Smooth muscle cell (in vitro differentiated cells): ENCODE measurements around the gene C2orf81. TPM values are rescaled to one million over a fixed set of nuclear protein-coding genes. Genes with fewer than 3 reads are reported as not detected.

Experiments used
- DNase-seq: peaks from one replicate; lab custom pipeline; 2025; ENCODE audit not compliant: unreplicated experiment; lab: John Stamatoyannopoulos, UW
- H2AFZ ChIP-seq: fragments of 200-600 bp; sonication (generic); 2 replicates; pipeline ENCODE4 v1.6.0; 2016; ENCODE audit warnings: antibody characterized with exemption, low read depth, mild to moderate bottlenecking
- H3F3A ChIP-seq: fragments of 200-600 bp; sonication (generic); 2 replicates; pipeline ENCODE4 v1.6.0; 2017; ENCODE audit warnings: antibody characterized with exemption, low read depth
- H3K27ac ChIP-seq: fragments of 200-600 bp; sonication (generic); 2 replicates; pipeline ENCODE4 v1.5.1; 2016; ENCODE audit warnings: low read depth, mild to moderate bottlenecking
- H3K27me3 ChIP-seq: fragments of 200-600 bp; sonication (generic); 2 replicates; pipeline ENCODE4 v1.6.1; 2016; ENCODE audit warnings: low read depth, mild to moderate bottlenecking
- H3K36me3 ChIP-seq: fragments of 200-600 bp; sonication (generic); 2 replicates; pipeline ENCODE4 v1.5.1; 2016; ENCODE audit warnings: low read depth
- H3K4me1 ChIP-seq: fragments of 200-600 bp; sonication (generic); 2 replicates; pipeline ENCODE4 v1.5.1; 2016; ENCODE audit warnings: low read depth
- H3K4me2 ChIP-seq: fragments of 200-600 bp; sonication (generic); 2 replicates; pipeline ENCODE4 v1.6.0; 2016; ENCODE audit warnings: mild to moderate bottlenecking
- H3K4me3 ChIP-seq: fragments of 200-600 bp; sonication (generic); 2 replicates; pipeline ENCODE4 v1.5.1; 2016; ENCODE audit warnings: mild to moderate bottlenecking
- H3K79me2 ChIP-seq: fragments of 200-600 bp; sonication (generic); 2 replicates; pipeline ENCODE4 v1.6.0; 2016; ENCODE audit warnings: low read depth, mild to moderate bottlenecking
- H3K9ac ChIP-seq: fragments of 200-600 bp; sonication (generic); 2 replicates; pipeline ENCODE4 v1.6.0; 2016; ENCODE audit warnings: low read depth
- H3K9me3 ChIP-seq: fragments of 200-600 bp; sonication (generic); replicated peaks from 2 replicates; pipeline ENCODE4 v1.5.1; 2016; ENCODE audit warnings: low read depth
- H4K20me1 ChIP-seq: fragments of 200-600 bp; sonication (generic); 2 replicates; pipeline ENCODE4 v1.6.0; 2016; ENCODE audit warnings: low read depth
- CTCF ChIP-seq: fragments of 200-600 bp; sonication (generic); IDR thresholded peaks from 2 replicates; pipeline ENCODE4 v1.5.1; 2017; ENCODE audit warnings: borderline replicate concordance, mild to moderate bottlenecking, antibody characterized with exemption; ENCODE audit not compliant: insufficient read depth, poor library complexity, severe bottlenecking
- WGBS: methylation state at CpG from one replicate; pipeline ENCODE4 v1.1.7; 2016; ENCODE audit warnings: low lambda C conversion rate; 5-methylcytosine and 5-hydroxymethylcytosine counted together
- polyA plus RNA-seq: library from polyadenylated mRNA; unstranded; fragments of >200 nt; fragmentation: Nextera tagmentation; extraction: Ambion mirVana; gene quantifications from 2 replicates; pipeline ENCODE4 v1.2.1, GENCODE V29; 2016
- total RNA-seq: library from RNA; depleted of rRNA; stranded (reverse); fragments of >200 nt; gene quantifications from 2 replicates; pipeline ENCODE4 v1.2.3, GENCODE V29; 2014

The C2orf81 gene
- total and polyA plus RNA-seq, 2 experiments from 2014 or later = 1.3 to 3.5 TPM

- no peak overlapping the region for H3K4me3 ChIP-seq
- H3K27me3 ChIP-seq = no peaks in the 10 kb centered on the region
- no peak for DNase-seq
- H3K27ac ChIP-seq = no peak overlapping the region
- no peaks in the 10 kb centered on the region for H3F3A ChIP-seq
- no peak overlapping the region for H3K9ac ChIP-seq
- no peaks in the 10 kb centered on the region for H3K9me3 ChIP-seq
- H3K79me2 ChIP-seq = peaks cover 4% of the 10 kb centered on the region
- no peak for TF ChIP-seq CTCF
- H3K4me2 ChIP-seq = no peak overlapping the region
- peaks cover 11% of the 10 kb centered on the region for H3K36me3 ChIP-seq
- H3K4me1 ChIP-seq = no peaks in the 10 kb centered on the region
- no peak overlapping the region for H2AFZ ChIP-seq
- H4K20me1 ChIP-seq = peaks cover 6% of the 10 kb centered on the region
- WGBS = 95% methylated on average over 5 of the region's 5 CpGs
Measured at GRCh38 chr2:74368499-74368898, 52.9 kb downstream of the C2orf81 start.

GRCh38 chr2:74367789-74368188, 53.6 kb downstream of the C2orf81 start:
- no peak for DNase-seq
- 99% methylated on average over 7 of the region's 7 CpGs for WGBS
- Histone ChIP-seq H3K9me3 (no peaks in the 10 kb centered on the region), H3K9ac (no peak overlapping the region), H3K4me1 (no peaks in the 10 kb centered on the region), H2AFZ (no peak overlapping the region), H3K27me3 (no peaks in the 10 kb centered on the region), H3K4me3 (no peak overlapping the region), H3K4me2 (no peak overlapping the region), H3F3A (no peaks in the 10 kb centered on the region), H3K27ac (no peak overlapping the region), H3K79me2 (no peaks in the 10 kb centered on the region), H3K36me3 (peaks cover 13% of the 10 kb centered on the region), H4K20me1 (no peaks in the 10 kb centered on the region)
- no peak for TF ChIP-seq CTCF

- Histone ChIP-seq H2AFZ (no peak overlapping the region), H3F3A (no peaks in the 10 kb centered on the region), H3K9me3 (no peaks in the 10 kb centered on the region), H3K4me1 (no peaks in the 10 kb centered on the region), H3K4me2 (no peak overlapping the region), H3K79me2 (no peaks in the 10 kb centered on the region), H3K27ac (no peak overlapping the region), H4K20me1 (no peaks in the 10 kb centered on the region), H3K9ac (no peak overlapping the region), H3K4me3 (no peak overlapping the region), H3K27me3 (no peaks in the 10 kb centered on the region), H3K36me3 (peaks cover 19% of the 10 kb centered on the region)
- WGBS = 100% methylated on average over 3 of the region's 3 CpGs
- TF ChIP-seq CTCF = no peak
- no peak for DNase-seq
Measured at GRCh38 chr2:74366036-74366435, 55.4 kb downstream of the C2orf81 start.
